Adipocyte (in vitro differentiated cells): ENCODE measurements around the gene SYPL1.

Experiments used
- DNase-seq: peaks from one replicate; pipeline ENCODE4 v3.0.0-alpha.2; 2015; ENCODE audit warnings: low read depth
- H3K27me3 ChIP-seq: replicated peaks from 2 replicates; pipeline ENCODE4 v1.7.0; 2013; ENCODE audit warnings: mild to moderate bottlenecking, low read length, moderate library complexity; ENCODE audit not compliant: control insufficient read depth, insufficient read depth
- H3K36me3 ChIP-seq: 2 replicates; pipeline ENCODE4 v1.7.0; 2013; ENCODE audit warnings: low read length, mild to moderate bottlenecking, moderate library complexity; ENCODE audit not compliant: control insufficient read depth, insufficient read depth, severe bottlenecking
- H3K4me1 ChIP-seq: 2 replicates; pipeline ENCODE4 v1.7.0; 2013; ENCODE audit warnings: mild to moderate bottlenecking, low read length, moderate library complexity; ENCODE audit not compliant: control insufficient read depth, insufficient read depth
- H3K4me3 ChIP-seq: 2 replicates; pipeline ENCODE4 v1.7.0; 2013; ENCODE audit warnings: mild to moderate bottlenecking, low read length, moderate library complexity
- H3K9ac ChIP-seq: 2 replicates; pipeline ENCODE4 v1.7.0; 2013; ENCODE audit warnings: mild to moderate bottlenecking, low read length, moderate library complexity
- H3K9me3 ChIP-seq: 2 replicates; pipeline ENCODE4 v1.7.0; 2013; ENCODE audit warnings: mild to moderate bottlenecking, low read length, moderate library complexity; ENCODE audit not compliant: control insufficient read depth

Gene SYPL1

GRCh38 chr7:106119719-106120118, 7.6 kb upstream of the SYPL1 start:
- DNase-seq: no peak

GRCh38 chr7:106117786-106118544, 5.9 kb upstream of the SYPL1 start:
- Histone ChIP-seq H3K4me1 (peaks cover 10% of the 10 kb centered on the region), H3K36me3 (no peaks in the 10 kb centered on the region), H3K4me3 (no peak overlapping the region), H3K27me3 (no peaks in the 10 kb centered on the region), H3K9me3 (no peaks in the 10 kb centered on the region), H3K9ac (no peak overlapping the region)
- no peak for DNase-seq

More at GRCh38 chr7:106119719-106120118, 7.6 kb upstream of the SYPL1 start:
- Histone ChIP-seq H3K27me3 (no peaks in the 10 kb centered on the region), H3K9ac (no peak overlapping the region), H3K4me3 (no peak overlapping the region), H3K4me1 (peaks cover 17% of the 10 kb centered on the region), H3K36me3 (no peaks in the 10 kb centered on the region), H3K9me3 (no peaks in the 10 kb centered on the region)

- Histone ChIP-seq H3K9ac (no peak overlapping the region), H3K4me1 (peaks cover 13% of the 10 kb centered on the region), H3K4me3 (no peak overlapping the region), H3K27me3 (no peaks in the 10 kb centered on the region), H3K9me3 (no peaks in the 10 kb centered on the region), H3K36me3 (no peaks in the 10 kb centered on the region)
- DNase-seq: no peak
Measured at GRCh38 chr7:106116161-106116704, 4.1 kb upstream of the SYPL1 start.

GRCh38 chr7:106114716-106115383, 2.7 kb upstream of the SYPL1 start:
- Histone ChIP-seq H3K9me3 (no peaks in the 10 kb centered on the region), H3K9ac (no peak overlapping the region), H3K36me3 (no peaks in the 10 kb centered on the region), H3K4me1 (peaks cover 22% of the 10 kb centered on the region), H3K4me3 (no peak overlapping the region), H3K27me3 (no peaks in the 10 kb centered on the region)
- DNase-seq: no peak

- no peaks in the 10 kb centered on the region for H3K9me3 ChIP-seq
- no peak for DNase-seq
- peak overlapping the region; percentile 81 for H3K4me3 ChIP-seq
- no peaks in the 10 kb centered on the region for H3K36me3 ChIP-seq
- peak overlapping the region; percentile 84 for H3K9ac ChIP-seq
- H3K27me3 ChIP-seq: no peaks in the 10 kb centered on the region
- peaks cover 38% of the 10 kb centered on the region for H3K4me1 ChIP-seq
Measured at GRCh38 chr7:106112972-106113421, 885 bp upstream of the SYPL1 start.

- peak overlapping the region; percentile 96 for H3K4me3 ChIP-seq
- peaks cover 38% of the 10 kb centered on the region for H3K4me1 ChIP-seq
- peaks cover 3% of the 10 kb centered on the region for H3K36me3 ChIP-seq
- H3K27me3 ChIP-seq: no peaks in the 10 kb centered on the region
- peak; percentile 85 for DNase-seq
- peak overlapping the region; percentile 92 for H3K9ac ChIP-seq
- no peaks in the 10 kb centered on the region for H3K9me3 ChIP-seq
Measured at GRCh38 chr7:106111655-106112117, 426 bp downstream of the SYPL1 start.

- peak overlapping the region; percentile 96 for H3K4me3 ChIP-seq
- H3K4me1 ChIP-seq: peaks cover 38% of the 10 kb centered on the region
- H3K27me3 ChIP-seq: no peaks in the 10 kb centered on the region
- no peaks in the 10 kb centered on the region for H3K9me3 ChIP-seq
- H3K9ac ChIP-seq: peak overlapping the region; percentile 92
- DNase-seq: peak; percentile 59
- H3K36me3 ChIP-seq: peaks cover 3% of the 10 kb centered on the region
Measured at GRCh38 chr7:106110885-106111654, 1.0 kb downstream of the SYPL1 start.

- peak; percentile 39 for DNase-seq
- Histone ChIP-seq H3K27me3 (no peaks in the 10 kb centered on the region), H3K9me3 (no peaks in the 10 kb centered on the region), H3K36me3 (peaks cover 3% of the 10 kb centered on the region), H3K4me1 (peaks cover 39% of the 10 kb centered on the region), H3K9ac (peak overlapping the region; percentile 92), H3K4me3 (peak overlapping the region; percentile 96)
Measured at GRCh38 chr7:106110238-106110560, 1.9 kb downstream of the SYPL1 start.

- H3K9ac ChIP-seq: peak overlapping the region; percentile 92
- H3K4me1 ChIP-seq: peaks cover 38% of the 10 kb centered on the region
- no peak for DNase-seq
- no peaks in the 10 kb centered on the region for H3K9me3 ChIP-seq
- peaks cover 3% of the 10 kb centered on the region for H3K36me3 ChIP-seq
- peak overlapping the region; percentile 96 for H3K4me3 ChIP-seq
- no peaks in the 10 kb centered on the region for H3K27me3 ChIP-seq
Measured at GRCh38 chr7:106109521-106110237, 2.4 kb downstream of the SYPL1 start.

GRCh38 chr7:106108991-106109390, 3.1 kb downstream of the SYPL1 start:
- Histone ChIP-seq H3K9me3 (no peaks in the 10 kb centered on the region), H3K36me3 (peaks cover 3% of the 10 kb centered on the region), H3K9ac (peak overlapping the region; percentile 16), H3K4me3 (peak overlapping the region; percentile 47), H3K4me1 (peaks cover 36% of the 10 kb centered on the region), H3K27me3 (no peaks in the 10 kb centered on the region)
- peak; percentile 13 for DNase-seq
